HepG2 (cell line): ENCODE data around the gene RHBG. TPM values are rescaled to one million over a fixed set of nuclear protein-coding genes. Genes with fewer than 3 reads are reported as not detected.

Source experiments
- DZIP1 ChIP-seq: sonication (generic); formaldehyde crosslinking; IDR thresholded peaks from 2 replicates; pipeline ENCODE4 v1.5.0; 2020; ENCODE audit warnings: mild to moderate bottlenecking, missing genetic modification reagents
- KLF12 ChIP-seq: sonication (generic); formaldehyde crosslinking; IDR thresholded peaks from 2 replicates; pipeline ENCODE4 v1.4.0; 2020; ENCODE audit warnings: missing genetic modification reagents, borderline replicate concordance
- MAFK ChIP-seq, 2 experiments: IDR thresholded peaks in 1 of 2; conservative IDR thresholded peaks in 1 of 2; 2 replicates each; pipeline ENCODE4 v1.6.1; 2011; ENCODE audit warnings: improper control_type of control experiment in 2 of 2, low read length in 2 of 2
- NAIF1 ChIP-seq: sonication (generic); formaldehyde crosslinking; IDR thresholded peaks from 2 replicates; pipeline ENCODE4 v1.5.0; 2020; ENCODE audit warnings: mild to moderate bottlenecking, missing genetic modification reagents, borderline replicate concordance
- NCOA1 ChIP-seq: sonication (generic); formaldehyde crosslinking; IDR thresholded peaks from 2 replicates; pipeline ENCODE4 v1.9.0; 2021; ENCODE audit warnings: missing genetic modification reagents
- NR2F6 ChIP-seq, 2 experiments: IDR thresholded peaks; 2 replicates each; pipeline ENCODE4 v1.6.1; 2016; ENCODE audit warnings: antibody characterized with exemption in 1 of 2, mild to moderate bottlenecking in 1 of 2
- RFXANK ChIP-seq: IDR thresholded peaks from 2 replicates; pipeline ENCODE4 v1.6.1; 2016
- SMARCC2 ChIP-seq: fragments of 450-650 bp; IDR thresholded peaks from 2 replicates; pipeline ENCODE4 v1.6.1; 2017; ENCODE audit warnings: antibody characterized with exemption, mild to moderate bottlenecking
- SMARCE1 ChIP-seq: fragments of 450-650 bp; IDR thresholded peaks from 2 replicates; pipeline ENCODE4 v1.6.1; 2017; ENCODE audit warnings: borderline replicate concordance
- SMYD3 ChIP-seq: sonication (generic); formaldehyde crosslinking; IDR thresholded peaks from 2 replicates; pipeline ENCODE4 v1.8.1; 2023; ENCODE audit warnings: mild to moderate bottlenecking, missing genetic modification reagents
- SP1 ChIP-seq, 2 experiments: fragments of 450-650 bp in 1 of 2; sonication (generic) in 1 of 2; formaldehyde crosslinking in 1 of 2; IDR thresholded peaks; 2 replicates each; pipeline versions ENCODE4 v1.4.0 to v1.6.1; 2016 to 2020; ENCODE audit warnings: missing genetic modification reagents in 1 of 2
- TOPORS ChIP-seq: sonication (generic); formaldehyde crosslinking; IDR thresholded peaks from 2 replicates; pipeline ENCODE4 v1.8.0; 2023; ENCODE audit warnings: mild to moderate bottlenecking, missing genetic modification reagents
- ZNF20 ChIP-seq: sonication (generic); formaldehyde crosslinking; IDR thresholded peaks from 2 replicates; pipeline ENCODE4 v1.4.0; 2020; ENCODE audit warnings: mild to moderate bottlenecking, moderate library complexity, missing genetic modification reagents
- ZNF205 ChIP-seq: IDR thresholded peaks from 2 replicates; pipeline ENCODE4 v1.6.1; 2018; ENCODE audit warnings: missing biosample characterization, missing genetic modification reagents
- ZNF749 ChIP-seq: sonication (generic); formaldehyde crosslinking; IDR thresholded peaks from 2 replicates; pipeline ENCODE4 v1.8.0; 2022; ENCODE audit warnings: mild to moderate bottlenecking, missing genetic modification reagents, moderate library complexity, borderline replicate concordance
- ZNF883 ChIP-seq: sonication (generic); formaldehyde crosslinking; IDR thresholded peaks from 2 replicates; pipeline ENCODE4 v1.5.1; 2020; ENCODE audit warnings: mild to moderate bottlenecking, missing genetic modification reagents; ENCODE audit errors: not compliant biosample characterization
- ZSCAN21 ChIP-seq: sonication (generic); formaldehyde crosslinking; IDR thresholded peaks from 2 replicates; pipeline ENCODE4 v1.8.0; 2022; ENCODE audit warnings: mild to moderate bottlenecking, missing genetic modification reagents, moderate library complexity, borderline replicate concordance
- ZSCAN25 ChIP-seq: sonication (generic); formaldehyde crosslinking; IDR thresholded peaks from 2 replicates; pipeline ENCODE4 v1.8.0; 2022; ENCODE audit warnings: mild to moderate bottlenecking, missing genetic modification reagents
- polyA plus RNA-seq, 8 experiments: library from polyadenylated mRNA; depleted of rRNA in 3 of 8; stranded (reverse) in 7 of 8; unstranded in 1 of 8; fragments of >200 nt; fragmentation: Illumina TruSeq in 4 of 8; extraction: Trizol in 4 of 8; gene quantifications; 2 replicates each; pipeline versions ENCODE4 v1.2.1 to v1.2.3, GENCODE V29; 2011 to 2016; ENCODE audit warnings: low read depth in 4 of 8, missing spikeins in 1 of 8, mixed read lengths in 1 of 8; ENCODE audit not compliant: insufficient read depth in 1 of 8
- total RNA-seq, 5 experiments: library from RNA; depleted of rRNA; stranded (reverse); fragments of >200 nt; fragmentation: Illumina TruSeq; extraction: Trizol; gene quantifications; 2 replicates each; pipeline ENCODE4 v1.2.3, GENCODE V29; 2016; ENCODE audit warnings: low read depth in 1 of 5
- TF ChIP-seq, protein P1 (sequence below): sonication (generic); formaldehyde crosslinking; IDR thresholded peaks from 2 replicates; pipeline ENCODE4 v1.5.0; 2020; ENCODE audit warnings: missing genetic modification reagents
- TF ChIP-seq, protein P2 (sequence below): sonication (generic); formaldehyde crosslinking; IDR thresholded peaks from 2 replicates; pipeline ENCODE4 v1.4.0; 2020; ENCODE audit warnings: missing genetic modification reagents, borderline replicate concordance

RHBG gene
- total and polyA plus RNA-seq, 2 of the 13 experiments (the other 11 are each of a cell fraction or from before 2014, with no cell fraction given), result 61.8 to 73.5 TPM

GRCh38 chr1:156371553-156372264, 2.7 kb downstream of the RHBG start (continued):
- TF ChIP-seq NR2F6 (IDR thresholded peaks at IDR 0.05) (peak; percentile 99), NR2F6 (CRISPR knock-in tag; IDR thresholded peaks at IDR 0.05) (peak; percentile 99), KLF12 (CRISPR knock-in tag) (0 out of 2 replicates have a peak, but pooled peaks have one; percentile 28), NAIF1 (CRISPR knock-in tag) (no peak), ZNF20 (CRISPR knock-in tag) (no peak), SP1 (IDR thresholded peaks at IDR 0.05) (no peak), SP1 (CRISPR knock-in tag; IDR thresholded peaks at IDR 0.05) (peak; percentile 79), RFXANK (CRISPR knock-in tag) (peak; percentile 71; the same call in 1 of the 2 replicates), ZNF205 (peak; percentile 65; the same call in 1 of the 2 replicates), ZSCAN21 (CRISPR knock-in tag) (no peak), NCOA1 (CRISPR knock-in tag) (peak; percentile 99), SMARCE1 (no peak), SMYD3 (no peak), ZSCAN25 (peak; percentile 35; the same call in 1 of the 2 replicates), SMARCC2 (no peak), TOPORS (peak; percentile 80), ZNF749 (CRISPR knock-in tag) (no peak), MAFK (conservative IDR thresholded peaks at IDR 0.05 in 1 of 2, IDR thresholded peaks at IDR 0.05 in 1 of 2; ENCODE audit: low read length in 2 of 2) (no peak), ZNF883 (CRISPR knock-in tag) (no peak), DZIP1 (CRISPR knock-in tag) (no peak)
- TF ChIP-seq, protein P1, sequence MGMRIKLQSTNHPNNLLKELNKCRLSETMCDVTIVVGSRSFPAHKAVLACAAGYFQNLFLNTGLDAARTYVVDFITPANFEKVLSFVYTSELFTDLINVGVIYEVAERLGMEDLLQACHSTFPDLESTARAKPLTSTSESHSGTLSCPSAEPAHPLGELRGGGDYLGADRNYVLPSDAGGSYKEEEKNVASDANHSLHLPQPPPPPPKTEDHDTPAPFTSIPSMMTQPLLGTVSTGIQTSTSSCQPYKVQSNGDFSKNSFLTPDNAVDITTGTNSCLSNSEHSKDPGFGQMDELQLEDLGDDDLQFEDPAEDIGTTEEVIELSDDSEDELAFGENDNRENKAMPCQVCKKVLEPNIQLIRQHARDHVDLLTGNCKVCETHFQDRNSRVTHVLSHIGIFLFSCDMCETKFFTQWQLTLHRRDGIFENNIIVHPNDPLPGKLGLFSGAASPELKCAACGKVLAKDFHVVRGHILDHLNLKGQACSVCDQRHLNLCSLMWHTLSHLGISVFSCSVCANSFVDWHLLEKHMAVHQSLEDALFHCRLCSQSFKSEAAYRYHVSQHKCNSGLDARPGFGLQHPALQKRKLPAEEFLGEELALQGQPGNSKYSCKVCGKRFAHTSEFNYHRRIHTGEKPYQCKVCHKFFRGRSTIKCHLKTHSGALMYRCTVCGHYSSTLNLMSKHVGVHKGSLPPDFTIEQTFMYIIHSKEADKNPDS (CRISPR knock-in tag), result 0 out of 2 replicates have a peak, but pooled peaks have one; percentile 12
- TF ChIP-seq, protein P2, sequence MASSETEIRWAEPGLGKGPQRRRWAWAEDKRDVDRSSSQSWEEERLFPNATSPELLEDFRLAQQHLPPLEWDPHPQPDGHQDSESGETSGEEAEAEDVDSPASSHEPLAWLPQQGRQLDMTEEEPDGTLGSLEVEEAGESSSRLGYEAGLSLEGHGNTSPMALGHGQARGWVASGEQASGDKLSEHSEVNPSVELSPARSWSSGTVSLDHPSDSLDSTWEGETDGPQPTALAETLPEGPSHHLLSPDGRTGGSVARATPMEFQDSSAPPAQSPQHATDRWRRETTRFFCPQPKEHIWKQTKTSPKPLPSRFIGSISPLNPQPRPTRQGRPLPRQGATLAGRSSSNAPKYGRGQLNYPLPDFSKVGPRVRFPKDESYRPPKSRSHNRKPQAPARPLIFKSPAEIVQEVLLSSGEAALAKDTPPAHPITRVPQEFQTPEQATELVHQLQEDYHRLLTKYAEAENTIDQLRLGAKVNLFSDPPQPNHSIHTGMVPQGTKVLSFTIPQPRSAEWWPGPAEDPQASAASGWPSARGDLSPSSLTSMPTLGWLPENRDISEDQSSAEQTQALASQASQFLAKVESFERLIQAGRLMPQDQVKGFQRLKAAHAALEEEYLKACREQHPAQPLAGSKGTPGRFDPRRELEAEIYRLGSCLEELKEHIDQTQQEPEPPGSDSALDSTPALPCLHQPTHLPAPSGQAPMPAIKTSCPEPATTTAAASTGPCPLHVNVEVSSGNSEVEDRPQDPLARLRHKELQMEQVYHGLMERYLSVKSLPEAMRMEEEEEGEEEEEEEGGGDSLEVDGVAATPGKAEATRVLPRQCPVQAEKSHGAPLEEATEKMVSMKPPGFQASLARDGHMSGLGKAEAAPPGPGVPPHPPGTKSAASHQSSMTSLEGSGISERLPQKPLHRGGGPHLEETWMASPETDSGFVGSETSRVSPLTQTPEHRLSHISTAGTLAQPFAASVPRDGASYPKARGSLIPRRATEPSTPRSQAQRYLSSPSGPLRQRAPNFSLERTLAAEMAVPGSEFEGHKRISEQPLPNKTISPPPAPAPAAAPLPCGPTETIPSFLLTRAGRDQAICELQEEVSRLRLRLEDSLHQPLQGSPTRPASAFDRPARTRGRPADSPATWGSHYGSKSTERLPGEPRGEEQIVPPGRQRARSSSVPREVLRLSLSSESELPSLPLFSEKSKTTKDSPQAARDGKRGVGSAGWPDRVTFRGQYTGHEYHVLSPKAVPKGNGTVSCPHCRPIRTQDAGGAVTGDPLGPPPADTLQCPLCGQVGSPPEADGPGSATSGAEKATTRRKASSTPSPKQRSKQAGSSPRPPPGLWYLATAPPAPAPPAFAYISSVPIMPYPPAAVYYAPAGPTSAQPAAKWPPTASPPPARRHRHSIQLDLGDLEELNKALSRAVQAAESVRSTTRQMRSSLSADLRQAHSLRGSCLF, result no peak
